Prostate gland (tissue), 2 donors: ENCODE results near the gene ZBTB7B.

Source experiments
- CTCF ChIP-seq, 4 experiments: fragments of 200-600 bp in 2 of 4; fragments of 450-650 bp in 2 of 4; sonication (generic) in 2 of 4; IDR thresholded peaks; 1 replicate in 3 of 4; 2 replicates in 1 of 4; pipeline ENCODE4 v1.5.1; 2016 to 2019; ENCODE audit warnings: antibody characterized with exemption in 4 of 4, mild to moderate bottlenecking in 2 of 4, moderate library complexity in 2 of 4
- POLR2AphosphoS5 ChIP-seq: sonication (generic); formaldehyde crosslinking; IDR thresholded peaks from one replicate; pipeline ENCODE4 v1.6.1; 2017; ENCODE audit warnings: antibody characterized with exemption

- no peak for TF ChIP-seq CTCF (IDR thresholded peaks at IDR 0.05)
- TF ChIP-seq POLR2AphosphoS5: no peak
Observed at GRCh38 chr1:154994269-154994587, 8.4 kb upstream of the ZBTB7B start.
